Measurements from ENCODE around the gene MTARC2. TPM values are rescaled to one million over a fixed set of nuclear protein-coding genes. Genes with fewer than 3 reads are reported as not detected.

MTARC2 gene
- total RNA-seq, 2 donors from 2014 or later, result 19.5 to 37.9 TPM

GRCh38 chr1:220797553-220797952 is 49.4 kb downstream of the MTARC2 start:
- Histone ChIP-seq H3K27me3 (no peaks in the 10 kb centered on the region), H3K9me3 (no peaks in the 10 kb centered on the region), H3K27ac (no peak overlapping the region), H3K4me1 (no peaks in the 10 kb centered on the region), H3K36me3 (replicated peaks in 1 of 2; ENCODE audit: insufficient read depth in 1 of 2, low read depth in 2 of 2) (no peaks in the 10 kb centered on the region), H3K4me3 (no peak overlapping the region)
- TF ChIP-seq CTCF (IDR thresholded peaks at IDR 0.05), result no peak
- no peak for TF ChIP-seq POLR2A (IDR thresholded peaks at IDR 0.05)
- DNase-seq, result no peak
- no peak for ATAC-seq
- intact Hi-C loops (cut with DNase I), result no loop called here
- 85 to 87% methylated on average over 3 of the region's 3 CpGs for WGBS, 2 donors

- Histone ChIP-seq H3K4me1 (no peaks in the 10 kb centered on the region), H3K9me3 (no peaks in the 10 kb centered on the region), H3K27me3 (no peaks in the 10 kb centered on the region), H3K36me3 (replicated peaks in 1 of 2; ENCODE audit: insufficient read depth in 1 of 2, low read depth in 2 of 2) (no peaks in the 10 kb centered on the region), H3K27ac (no peak overlapping the region), H3K4me3 (no peak overlapping the region)
- WGBS, 2 donors, result 87 to 95% methylated on average over 2 of the region's 2 CpGs
- ATAC-seq (no peak), DNase-seq (no peak)
- TF ChIP-seq POLR2A (IDR thresholded peaks at IDR 0.05), result no peak
- TF ChIP-seq CTCF (IDR thresholded peaks at IDR 0.05), result no peak
- intact Hi-C loops (cut with DNase I), result no loop called here
Measured at GRCh38 chr1:220798338-220798737, 50.2 kb downstream of the MTARC2 start.

GRCh38 chr1:220800262-220800661 is 52.1 kb downstream of the MTARC2 start:
- DNase-seq (no peak), ATAC-seq (no peak)
- Histone ChIP-seq H3K27ac (no peak overlapping the region), H3K27me3 (no peaks in the 10 kb centered on the region), H3K9me3 (no peaks in the 10 kb centered on the region), H3K36me3 (replicated peaks in 1 of 2; ENCODE audit: insufficient read depth in 1 of 2, low read depth in 2 of 2) (no peaks in the 10 kb centered on the region), H3K4me1 (no peaks in the 10 kb centered on the region), H3K4me3 (no peak overlapping the region)
- TF ChIP-seq POLR2A (IDR thresholded peaks at IDR 0.05) (no peak), CTCF (IDR thresholded peaks at IDR 0.05) (no peak)
- WGBS, 2 donors, result 81 to 83% methylated on average over 6 of the region's 6 CpGs
- intact Hi-C loops (cut with DNase I), result no loop called here

- no peaks in the 10 kb centered on the region for H3K4me1 ChIP-seq
- DNase-seq (peak in 2 of 4 donors; percentile 25 to 46), ATAC-seq (peak; percentile 62)
- no peaks in the 10 kb centered on the region for H3K27me3 ChIP-seq
- TF ChIP-seq POLR2A (IDR thresholded peaks at IDR 0.05), result no peak
- peak; percentile 59 to 94 (median 64) for TF ChIP-seq CTCF (IDR thresholded peaks at IDR 0.05)
- intact Hi-C loops (cut with DNase I), result no loop called here
- 63 to 64% methylated on average over 10 of the region's 10 CpGs for WGBS, 2 donors
- no peak overlapping the region for H3K4me3 ChIP-seq
- no peaks in the 10 kb centered on the region for H3K9me3 ChIP-seq
- H3K36me3 ChIP-seq (replicated peaks in 1 of 2; ENCODE audit: insufficient read depth in 1 of 2, low read depth in 2 of 2), result no peaks in the 10 kb centered on the region
- no peak overlapping the region for H3K27ac ChIP-seq
Measured at GRCh38 chr1:220803401-220804201, 55.5 kb downstream of the MTARC2 start.

GRCh38 chr1:220804202-220804586 is 56.1 kb downstream of the MTARC2 start:
- Histone ChIP-seq H3K36me3 (replicated peaks in 1 of 2; ENCODE audit: insufficient read depth in 1 of 2, low read depth in 2 of 2) (no peaks in the 10 kb centered on the region), H3K4me3 (no peak overlapping the region), H3K4me1 (no peaks in the 10 kb centered on the region), H3K27ac (no peak overlapping the region), H3K9me3 (no peaks in the 10 kb centered on the region), H3K27me3 (no peaks in the 10 kb centered on the region)
- intact Hi-C loops (cut with DNase I), result no loop called here
- DNase-seq (no peak), ATAC-seq (no peak)
- TF ChIP-seq POLR2A (IDR thresholded peaks at IDR 0.05), result no peak
- TF ChIP-seq CTCF (IDR thresholded peaks at IDR 0.05), result no peak
- 71 to 78% methylated on average over 5 of the region's 5 CpGs for WGBS, 2 donors
